ENCODE data around the gene NOC4L. TPM values are rescaled to one million over a fixed set of nuclear protein-coding genes. Genes with fewer than 3 reads are reported as not detected.
A peak's percentile ranks its signal among the peaks of the same experiment; 100 is the strongest.

The NOC4L gene
- total RNA-seq, 3 donors from 2014 or later: 10.1 to 14.3 (median 11.1) TPM

- Histone ChIP-seq H3K27ac (no peak overlapping the region), H3K4me3 (no peak overlapping the region), H3K4me1 (peaks cover 3 to 13% of the 10 kb centered on the region in 2 donors), H3K9me3 (no peaks in the 10 kb centered on the region), H3K27me3 (peaks cover 0 to 11% of the 10 kb centered on the region in 2 donors), H3K36me3 (no peaks in the 10 kb centered on the region)
- intact Hi-C loops (cut with DNase I; ENCODE audit: low total_unique reads): no loop called here
- TF ChIP-seq POLR2A (IDR thresholded peaks at IDR 0.05) (no peak), POLR2AphosphoS5 (IDR thresholded peaks at IDR 0.05) (no peak), CTCF (IDR thresholded peaks at IDR 0.05) (no peak)
- DNase-seq (ENCODE audit: low spot score in 2 of 2): no peak
Measured at GRCh38 chr12:132159555-132160003, 15.3 kb downstream of the NOC4L start.

GRCh38 chr12:132160016-132160415 is 15.8 kb downstream of the NOC4L start:
- intact Hi-C loops (cut with DNase I; ENCODE audit: low total_unique reads): no loop called here

GRCh38 chr12:132160601-132161035 is 16.4 kb downstream of the NOC4L start:
- Histone ChIP-seq H3K36me3 (no peaks in the 10 kb centered on the region), H3K4me3 (no peak overlapping the region), H3K9me3 (no peaks in the 10 kb centered on the region), H3K27ac (no peak overlapping the region), H3K4me1 (peaks cover 3 to 13% of the 10 kb centered on the region in 2 donors), H3K27me3 (peaks cover 0 to 11% of the 10 kb centered on the region in 2 donors)
- DNase-seq (ENCODE audit: low spot score in 2 of 2): no peak
- intact Hi-C loops (cut with DNase I; ENCODE audit: low total_unique reads): no loop called here
- TF ChIP-seq CTCF (IDR thresholded peaks at IDR 0.05) (no peak), POLR2AphosphoS5 (IDR thresholded peaks at IDR 0.05) (no peak), POLR2A (IDR thresholded peaks at IDR 0.05) (no peak)

More at GRCh38 chr12:132160016-132160415, 15.8 kb downstream of the NOC4L start:
- DNase-seq (ENCODE audit: low spot score in 2 of 2): no peak
- no peak for TF ChIP-seq CTCF (IDR thresholded peaks at IDR 0.05)
- TF ChIP-seq POLR2AphosphoS5 (IDR thresholded peaks at IDR 0.05): no peak
- no peak for TF ChIP-seq POLR2A (IDR thresholded peaks at IDR 0.05)
- peaks cover 3 to 13% of the 10 kb centered on the region in 2 donors for H3K4me1 ChIP-seq
- H3K27me3 ChIP-seq: peaks cover 0 to 11% of the 10 kb centered on the region in 2 donors
- H3K27ac ChIP-seq: no peak overlapping the region
- H3K36me3 ChIP-seq: no peaks in the 10 kb centered on the region
- H3K4me3 ChIP-seq: no peak overlapping the region
- no peaks in the 10 kb centered on the region for H3K9me3 ChIP-seq

DNA sequence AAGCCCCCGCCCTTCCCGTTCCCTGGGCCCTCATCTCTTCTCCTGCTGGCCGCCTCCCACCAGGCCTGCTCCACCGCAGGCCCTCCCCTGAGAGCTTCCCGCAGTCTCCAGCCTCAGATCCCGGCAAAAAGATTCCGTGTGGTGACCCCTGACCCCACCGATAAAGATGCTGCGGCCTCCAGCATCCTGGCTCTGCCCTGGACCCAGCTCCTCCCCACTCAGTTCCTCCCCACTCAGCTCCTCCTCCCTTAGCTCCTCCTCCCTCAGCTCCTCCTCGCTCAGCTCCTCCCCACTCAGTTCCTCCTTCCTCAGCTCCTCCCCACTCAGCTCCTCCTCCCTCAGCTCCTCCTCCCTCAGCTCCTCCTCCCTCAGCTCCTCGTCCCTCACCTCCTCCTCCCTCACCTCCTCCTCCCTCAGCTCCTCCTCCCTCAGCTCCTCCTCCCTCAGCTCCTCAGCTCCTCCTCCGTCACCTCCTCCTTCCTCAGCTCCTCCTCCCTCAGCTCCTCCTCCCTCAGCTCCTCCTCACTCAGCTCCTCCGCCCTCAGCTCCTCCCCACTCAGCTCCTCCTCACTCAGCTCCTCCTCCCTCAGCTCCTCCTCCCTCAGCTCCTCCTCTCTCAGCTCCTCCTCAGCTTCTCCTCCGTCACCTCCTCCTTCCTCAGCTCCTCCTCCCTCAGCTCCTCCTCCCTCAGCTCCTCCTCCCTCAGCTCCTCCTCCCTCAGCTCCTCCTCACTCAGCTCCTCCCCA is 17.0 kb downstream of the NOC4L start:
- Histone ChIP-seq H3K36me3 (no peaks in the 10 kb centered on the region), H3K27me3 (peaks cover 0 to 11% of the 10 kb centered on the region in 2 donors), H3K4me3 (no peak overlapping the region), H3K4me1 (peaks cover 3 to 13% of the 10 kb centered on the region in 2 donors), H3K27ac (no peak overlapping the region), H3K9me3 (no peaks in the 10 kb centered on the region)
- DNase-seq (ENCODE audit: low spot score in 2 of 2): no peak
- intact Hi-C loops (cut with DNase I; ENCODE audit: low total_unique reads): no loop called here
- no peak for TF ChIP-seq POLR2AphosphoS5 (IDR thresholded peaks at IDR 0.05)

- H3K36me3 ChIP-seq: no peaks in the 10 kb centered on the region
- H3K27me3 ChIP-seq: peaks cover 0 to 11% of the 10 kb centered on the region in 2 donors
- peak overlapping the region in 1 of 3 donors; percentile 56 for H3K4me3 ChIP-seq
- TF ChIP-seq POLR2AphosphoS5 (IDR thresholded peaks at IDR 0.05): no peak
- no peak for TF ChIP-seq POLR2A (IDR thresholded peaks at IDR 0.05)
- no peak for TF ChIP-seq CTCF (IDR thresholded peaks at IDR 0.05)
- H3K4me1 ChIP-seq: peaks cover 3 to 13% of the 10 kb centered on the region in 2 donors
- intact Hi-C loops (cut with DNase I; ENCODE audit: low total_unique reads): no loop called here
- no peaks in the 10 kb centered on the region for H3K9me3 ChIP-seq
- peak overlapping the region in 1 of 2 donors; percentile 1 for H3K27ac ChIP-seq
- DNase-seq (ENCODE audit: low spot score in 2 of 2): no peak
Measured at GRCh38 chr12:132161796-132162507, 17.7 kb downstream of the NOC4L start.

Data from breast epithelium (tissue), 4 donors.